GM19025 (cell line): ENCODE measurements around the gene SLC29A3.

ENCODE experiments used
- ATAC-seq: cut with Tn5 transposase; IDR thresholded peaks from one replicate; pipeline ENCODE4 v1.9.1; 2021; ENCODE audit warnings: mild to moderate bottlenecking, low read depth, moderate library complexity; ENCODE audit not compliant: unreplicated experiment

SLC29A3 gene

GRCh38 chr10:71299071-71299785 is 19.8 kb upstream of the SLC29A3 start:
- no peak for ATAC-seq

GRCh38 chr10:71300555-71301370 is 18.3 kb upstream of the SLC29A3 start:
- ATAC-seq = no peak

GRCh38 chr10:71301371-71301916 is 17.6 kb upstream of the SLC29A3 start:
- no peak for ATAC-seq

- no peak for ATAC-seq
These were observed 16.6 kb upstream of the SLC29A3 start for GRCh38 chr10:71302451-71302850.

- no peak for ATAC-seq
These were observed 16.0 kb upstream of the SLC29A3 start for GRCh38 chr10:71302874-71303568.

- no peak for ATAC-seq
These were observed 15.5 kb upstream of the SLC29A3 start for GRCh38 chr10:71303569-71303907.

- no peak for ATAC-seq
These were observed 14.1 kb upstream of the SLC29A3 start for GRCh38 chr10:71304914-71305313.

GRCh38 chr10:71306979-71307378 is 12.1 kb upstream of the SLC29A3 start:
- no peak for ATAC-seq

GRCh38 chr10:71307469-71308085 is 11.5 kb upstream of the SLC29A3 start:
- no peak for ATAC-seq

- no peak for ATAC-seq
These were observed 10.8 kb upstream of the SLC29A3 start for GRCh38 chr10:71308244-71308643.

GRCh38 chr10:71308985-71309384 is 10.1 kb upstream of the SLC29A3 start:
- no peak for ATAC-seq

GRCh38 chr10:71309919-71310318 is 9.1 kb upstream of the SLC29A3 start:
- no peak for ATAC-seq

GRCh38 chr10:71312220-71312619 is 6.8 kb upstream of the SLC29A3 start:
- no peak for ATAC-seq

- ATAC-seq = no peak
These were observed 6.0 kb upstream of the SLC29A3 start for GRCh38 chr10:71312811-71313789.

GRCh38 chr10:71314028-71314693 is 4.9 kb upstream of the SLC29A3 start:
- ATAC-seq = no peak

- no peak for ATAC-seq
These were observed 4.3 kb upstream of the SLC29A3 start for GRCh38 chr10:71314694-71315225.

- no peak for ATAC-seq
These were observed 2.8 kb upstream of the SLC29A3 start for GRCh38 chr10:71316056-71316785.

- no peak for ATAC-seq
These were observed 2.3 kb upstream of the SLC29A3 start for GRCh38 chr10:71316786-71317160.
